Heart right ventricle (tissue), 16 donors: ENCODE data around the gene CTDP1. TPM values are rescaled to one million over a fixed set of nuclear protein-coding genes. Genes with fewer than 3 reads are reported as not detected.

Source experiments
- ATAC-seq, 8 donors: fragments of 200-7000 bp; cut with Tn5 transposase; one replicate each; pipeline ENCODE4 v1.9.1; 2020; ENCODE audit warnings: mild to moderate bottlenecking in 8 of 8, moderate library complexity in 8 of 8, moderate number of reproducible peaks in 1 of 8
- DNase-seq, 2 donors: peaks; one replicate each; pipeline ENCODE4 v3.0.0-alpha.2; 2020
- H3K27ac ChIP-seq, 10 donors: fragments of 200-600 bp; sonication (generic) in 2 of 10; one replicate each; pipeline versions ENCODE4 v1.5.0 to v1.8.0; 2020 to 2022; ENCODE audit warnings: mild to moderate bottlenecking in 3 of 10
- H3K27me3 ChIP-seq, 7 donors: fragments of 200-600 bp; one replicate each; pipeline ENCODE4 v1.8.0; 2021 to 2022; ENCODE audit warnings: mild to moderate bottlenecking in 2 of 7
- H3K36me3 ChIP-seq, 9 donors: fragments of 200-600 bp; sonication (generic) in 1 of 9; one replicate each; pipeline versions ENCODE4 v1.5.0 to v1.8.0; 2020 to 2022; ENCODE audit warnings: mild to moderate bottlenecking in 2 of 9
- H3K4me1 ChIP-seq, 9 donors: fragments of 200-600 bp; sonication (generic) in 1 of 9; one replicate each; pipeline versions ENCODE4 v1.5.0 to v1.8.0; 2020 to 2022; ENCODE audit warnings: mild to moderate bottlenecking in 4 of 9
- H3K4me3 ChIP-seq, 10 donors: fragments of 200-600 bp; sonication (generic) in 2 of 10; one replicate each; pipeline versions ENCODE4 v1.5.0 to v1.8.0; 2020 to 2022; ENCODE audit warnings: mild to moderate bottlenecking in 7 of 10, moderate library complexity in 2 of 10
- H3K9me3 ChIP-seq, 11 donors: fragments of 200-600 bp in 10 of 11; sonication (generic) in 2 of 11; one replicate each; pipeline versions ENCODE4 v1.5.0 to v1.8.0; 2013 to 2022; ENCODE audit warnings: mild to moderate bottlenecking in 2 of 11, control low read depth in 1 of 11, moderate library complexity in 1 of 11
- WGBS, 2 donors: extraction: QIAGEN DNeasy Blood & Tissue Kit; methylation state at CpG; one replicate each; pipeline ENCODE4 v1.1.7; 2013; ENCODE audit warnings: inconsistent platforms in 1 of 2; 5-methylcytosine and 5-hydroxymethylcytosine counted together
- intact Hi-C, 10 donors: fragments of 100-400 bp; cut with DNase I; formaldehyde crosslinking; loops; one replicate each; pipeline versions ENCODE4 v1.11.1 to v1.14.2; 2022
- polyA plus RNA-seq, 2 donors: library from polyadenylated mRNA; stranded (reverse); fragments of 200-250 nt; gene quantifications; one replicate each; pipeline ENCODE4 v1.2.3, GENCODE V29; 2013
- total RNA-seq, 10 donors: library from RNA; stranded (reverse); fragmentation: NEBNext Ultra II Directional in 3 of 10; extraction: Animal tissue kit (Norgen Biotek cat#: 25700) in 3 of 10; gene quantifications; one replicate each; pipeline versions ENCODE4 v1.2.1 to v1.2.4, GENCODE V29; 2021 to 2023
- TF ChIP-seq, protein P1 (sequence below), 9 donors: fragments of 200-600 bp; sonication (generic) in 2 of 9; IDR thresholded peaks; one replicate each; pipeline versions ENCODE4 v1.5.0 to v1.8.0; 2021 to 2022; ENCODE audit warnings: antibody characterized with exemption in 9 of 9, mild to moderate bottlenecking in 5 of 9, moderate library complexity in 1 of 9
- donor health status: Arrhythmogenic right ventricular cardiomyopathy.
- donor health status: ischemic (EF 13 %, LVEDD 7.1; RV severe dilation, severe dysfunction).
- donor health status: healthy with polysubstance abuse.
- donor health status: DM: no; HTN: yes; CAD: no.
- donor health status: DM: no; HTN: no; CAD: no.
- donor health status: ischemic (EF 25% LVEDD 6.9; RV normal size, moderate dysfunction).
- donor health status: ischemic (EF 25% LVEDD 5.7; RV mildly dilated, moderate dysfunction).
- donor health status: healthy.
- donor health status: DM: yes; HTN: yes; CAD: no.
- donor health status: Ischemic cardiomyopathy.
- donor health status: ischemic (EF 35%, LVEDD 5.7; RV mildly dilated, moderate dysfunction).
- donor health status: nonischemic (EF 11% LVEDD 7.7; RV severe dilation, severe dysfunction).
- donor health status: DM: yes; HTN: yes; CAD: no.
- donor health status: PGD.
- donor health status: ischemic (EF 29% LVEDD 5.4; RV normal size, mild dysfunction).
- donor health status: nonischemic (EF 23%, LVEDD 6.1; RV moderate dilation, normal function).

The CTDP1 gene
- total and polyA plus RNA-seq, 12 donors = 6.8 to 12.5 (median 9.3) TPM

DNA sequence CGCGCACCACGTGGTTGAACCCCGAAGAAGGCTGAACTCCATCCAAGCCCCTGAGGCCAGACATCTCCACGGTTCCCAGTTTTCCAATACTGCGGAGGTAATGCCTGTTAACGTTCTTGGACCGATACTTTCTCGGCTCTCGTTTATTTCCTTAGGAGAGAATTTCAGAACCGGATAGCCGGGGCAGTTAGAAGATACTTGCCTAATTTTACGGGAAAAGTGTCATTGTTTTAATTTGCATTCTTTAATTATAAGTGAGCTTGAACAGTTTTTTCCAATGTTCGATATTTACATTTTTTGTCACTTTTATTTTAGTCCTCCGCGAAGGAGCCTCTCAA lies 107.9 kb downstream of the CTDP1 start:
- no peak for DNase-seq
- H3K27me3 ChIP-seq = peaks cover 29 to 92% (median 81%) of the 10 kb centered on the region in 7 donors
- WGBS, 2 donors = 81 to 84% methylated on average over 16 of the region's 16 CpGs
- TF ChIP-seq, protein P1, sequence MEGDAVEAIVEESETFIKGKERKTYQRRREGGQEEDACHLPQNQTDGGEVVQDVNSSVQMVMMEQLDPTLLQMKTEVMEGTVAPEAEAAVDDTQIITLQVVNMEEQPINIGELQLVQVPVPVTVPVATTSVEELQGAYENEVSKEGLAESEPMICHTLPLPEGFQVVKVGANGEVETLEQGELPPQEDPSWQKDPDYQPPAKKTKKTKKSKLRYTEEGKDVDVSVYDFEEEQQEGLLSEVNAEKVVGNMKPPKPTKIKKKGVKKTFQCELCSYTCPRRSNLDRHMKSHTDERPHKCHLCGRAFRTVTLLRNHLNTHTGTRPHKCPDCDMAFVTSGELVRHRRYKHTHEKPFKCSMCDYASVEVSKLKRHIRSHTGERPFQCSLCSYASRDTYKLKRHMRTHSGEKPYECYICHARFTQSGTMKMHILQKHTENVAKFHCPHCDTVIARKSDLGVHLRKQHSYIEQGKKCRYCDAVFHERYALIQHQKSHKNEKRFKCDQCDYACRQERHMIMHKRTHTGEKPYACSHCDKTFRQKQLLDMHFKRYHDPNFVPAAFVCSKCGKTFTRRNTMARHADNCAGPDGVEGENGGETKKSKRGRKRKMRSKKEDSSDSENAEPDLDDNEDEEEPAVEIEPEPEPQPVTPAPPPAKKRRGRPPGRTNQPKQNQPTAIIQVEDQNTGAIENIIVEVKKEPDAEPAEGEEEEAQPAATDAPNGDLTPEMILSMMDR (IDR thresholded peaks at IDR 0.05) = no peak
- H3K9me3 ChIP-seq = no peaks in the 10 kb centered on the region
- intact Hi-C loops = loop anchor here in 1 of 10 donors (1.0 kb wide), 1 partner anchor 15 kb away; no protein-coding TSS in a partner anchor
- peaks cover 0 to 38% (median 6%) of the 10 kb centered on the region in 9 donors for H3K4me1 ChIP-seq
- H3K36me3 ChIP-seq = no peaks in the 10 kb centered on the region
- peak overlapping the region in 1 of 10 donors; percentile 27 for H3K4me3 ChIP-seq
- ATAC-seq = no peak
- H3K27ac ChIP-seq = no peak overlapping the region

DNA sequence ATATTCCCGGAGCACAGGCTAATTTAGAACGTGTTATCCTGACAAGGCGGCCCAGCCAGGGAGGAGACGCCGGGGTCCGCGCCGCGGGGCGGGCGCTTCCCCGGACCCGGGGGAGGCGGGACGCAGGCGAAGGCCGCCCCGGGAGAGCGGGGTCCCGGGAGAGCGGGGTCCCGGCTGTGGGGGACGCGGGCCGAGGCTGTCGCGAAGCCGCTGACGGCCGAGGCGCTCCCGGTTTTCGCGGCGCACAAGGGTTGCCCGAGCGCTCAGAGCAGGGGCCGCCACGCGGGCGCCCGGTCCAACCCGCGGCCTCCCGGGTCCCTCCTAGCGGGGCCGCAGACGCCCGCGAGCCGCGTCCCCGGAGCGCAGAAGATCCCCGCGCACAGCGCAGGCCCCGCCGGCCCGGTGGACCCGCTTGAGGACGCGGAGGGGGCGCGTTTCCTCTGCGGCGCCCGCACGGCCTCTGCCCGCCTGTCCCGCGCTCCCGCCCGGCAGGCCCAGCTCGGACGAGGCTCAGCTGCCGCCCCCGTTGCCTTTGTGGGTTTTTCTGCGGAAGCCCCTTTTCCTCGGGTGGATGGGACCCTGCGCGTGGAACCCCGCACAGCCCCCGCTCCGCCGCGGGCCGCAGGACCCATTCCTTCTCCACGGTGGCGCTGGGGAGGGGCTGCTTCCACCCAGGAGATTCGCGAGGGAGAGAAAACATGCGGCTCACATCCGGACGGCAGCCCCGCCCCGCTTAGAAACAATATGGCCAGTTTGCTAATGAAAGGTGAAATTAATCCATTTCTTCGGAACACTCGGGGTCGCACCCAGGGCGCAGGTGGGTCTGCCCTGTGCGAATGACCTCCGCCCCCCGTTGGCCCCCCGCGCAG lies 108.5 kb downstream of the CTDP1 start:
- H3K9me3 ChIP-seq = no peaks in the 10 kb centered on the region
- peaks cover 29 to 92% (median 81%) of the 10 kb centered on the region in 7 donors for H3K27me3 ChIP-seq
- no peaks in the 10 kb centered on the region for H3K36me3 ChIP-seq
- TF ChIP-seq, protein P1 (IDR thresholded peaks at IDR 0.05) = no peak
- H3K4me3 ChIP-seq = peak overlapping the region in 9 of 10 donors; percentile 15 to 44 (median 31)
- no peak overlapping the region for H3K27ac ChIP-seq
- ATAC-seq (no peak), DNase-seq (no peak)
- intact Hi-C loops = loop anchor here in 1 of 10 donors (1.0 kb wide), 1 partner anchor 14 kb away; no protein-coding TSS in a partner anchor
- 5% methylated on average over 84 to 106 of the region's 106 CpGs for WGBS, 2 donors
- H3K4me1 ChIP-seq = peaks cover 0 to 44% (median 6%) of the 10 kb centered on the region in 9 donors

DNA sequence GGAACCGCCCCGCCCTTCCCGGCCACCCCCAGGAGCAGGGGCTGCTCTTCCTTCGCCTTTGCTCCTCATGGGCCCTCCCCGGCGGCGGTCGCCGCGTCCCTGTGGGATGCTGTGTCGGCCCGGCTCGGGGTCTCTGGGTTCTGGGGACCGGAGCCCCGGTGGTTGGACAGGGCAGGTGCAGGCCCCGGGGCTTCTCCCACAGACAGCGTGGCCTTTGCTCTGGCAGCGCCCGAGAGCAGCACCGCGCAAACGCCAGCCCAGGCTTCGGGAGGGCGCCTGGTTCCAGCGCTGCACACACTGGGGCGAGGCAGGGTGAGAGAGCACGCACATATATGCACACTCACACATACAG lies 109.1 kb downstream of the CTDP1 start:
- peaks cover 29 to 94% (median 83%) of the 10 kb centered on the region in 7 donors for H3K27me3 ChIP-seq
- peaks cover 0 to 51% (median 6%) of the 10 kb centered on the region in 9 donors for H3K4me1 ChIP-seq
- 49 to 52% methylated on average over 27 of the region's 27 CpGs for WGBS, 2 donors
- DNase-seq = no peak
- TF ChIP-seq, protein P1 (IDR thresholded peaks at IDR 0.05) = no peak
- H3K9me3 ChIP-seq = no peaks in the 10 kb centered on the region
- no peak overlapping the region for H3K27ac ChIP-seq
- ATAC-seq = no peak
- intact Hi-C loops = no loop called here
- no peaks in the 10 kb centered on the region for H3K36me3 ChIP-seq
- peak overlapping the region in 2 of 10 donors; percentile 15 to 44 for H3K4me3 ChIP-seq

DNA sequence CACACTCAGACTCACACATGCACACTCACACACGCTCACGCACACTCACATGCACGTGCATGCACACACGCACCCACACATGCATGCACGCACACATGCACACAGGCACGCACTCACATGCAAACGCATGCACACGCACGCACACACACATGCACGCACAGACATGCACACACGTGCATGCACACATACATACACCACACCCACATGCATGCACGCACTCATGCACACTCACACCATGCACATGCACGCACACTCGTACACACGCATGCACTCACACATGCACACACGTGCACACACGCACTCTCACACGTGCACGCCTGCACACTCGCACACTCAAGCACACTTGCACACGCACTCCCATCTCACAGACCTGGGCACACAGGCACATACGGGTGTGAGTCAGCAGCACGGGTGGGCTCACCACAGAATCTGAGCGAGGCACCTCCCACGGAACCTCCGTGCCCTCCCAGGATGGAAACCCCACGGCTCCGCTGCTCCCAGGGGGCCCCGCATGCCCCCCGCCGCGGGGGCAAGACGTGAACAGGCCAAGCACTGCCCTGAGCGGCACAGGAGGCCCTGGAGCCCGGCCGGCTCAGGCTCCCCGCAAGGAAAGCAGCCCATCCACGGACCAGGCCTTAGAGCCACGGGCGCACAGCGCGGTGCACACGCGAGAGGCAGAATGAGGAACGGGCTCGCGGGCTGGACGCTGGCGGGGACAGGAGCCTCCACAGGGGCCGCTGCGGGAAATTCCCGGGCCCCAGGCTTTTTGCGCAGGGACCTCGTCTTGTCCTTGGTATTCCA lies 109.7 kb downstream of the CTDP1 start:
- intact Hi-C loops = no loop called here
- H3K27me3 ChIP-seq = peaks cover 29 to 90% (median 78%) of the 10 kb centered on the region in 7 donors
- no peaks in the 10 kb centered on the region for H3K36me3 ChIP-seq
- TF ChIP-seq, protein P1 (IDR thresholded peaks at IDR 0.05) = no peak
- peaks cover 0 to 52% (median 6%) of the 10 kb centered on the region in 9 donors for H3K4me1 ChIP-seq
- no peak overlapping the region for H3K27ac ChIP-seq
- no peak overlapping the region for H3K4me3 ChIP-seq
- DNase-seq (no peak), ATAC-seq (no peak)
- no peaks in the 10 kb centered on the region for H3K9me3 ChIP-seq
- WGBS, 2 donors = 90 to 92% methylated on average over 54 of the region's 54 CpGs
